Activated CD8-positive, alpha-beta memory T cell treated with anti-CD3 and anti-CD28 coated beads, Interleukin-2, amount 50 U/mL, for 4 hours (primary cell): ENCODE measurements around the gene NLRP5.
"Not testable (repeated sequence)": the region's sequence is repeated elsewhere in the genome, so short reads cannot be mapped to it uniquely, and the experiment has no call there.

Experiments used
- DNase-seq: peaks from one replicate; pipeline ENCODE4 v3.0.0-alpha.2; 2020

Gene NLRP5

GRCh38 chr19:56079609-56080008 lies 93.0 kb downstream of the NLRP5 start:
- DNase-seq = no peak

GRCh38 chr19:56080669-56081401 lies 94.3 kb downstream of the NLRP5 start:
- DNase-seq = peak; percentile 64

GRCh38 chr19:56083668-56084067 lies 97.1 kb downstream of the NLRP5 start:
- DNase-seq = no peak

GRCh38 chr19:56084835-56085536 lies 98.4 kb downstream of the NLRP5 start:
- DNase-seq = no peak

- DNase-seq = no peak
Measured at GRCh38 chr19:56085571-56086275, 99.1 kb downstream of the NLRP5 start.

GRCh38 chr19:56086671-56087430 lies 100.3 kb downstream of the NLRP5 start:
- DNase-seq = no peak

GRCh38 chr19:56087647-56088496 lies 101.3 kb downstream of the NLRP5 start:
- no peak for DNase-seq

GRCh38 chr19:56088497-56089215 lies 102.1 kb downstream of the NLRP5 start:
- DNase-seq = no peak

- DNase-seq = no peak
Measured at GRCh38 chr19:56089344-56089743, 102.8 kb downstream of the NLRP5 start.

- DNase-seq = no peak
Measured at GRCh38 chr19:56091066-56091490, 104.5 kb downstream of the NLRP5 start.

GRCh38 chr19:56091751-56092546 lies 105.4 kb downstream of the NLRP5 start:
- DNase-seq = no peak

- no peak for DNase-seq
Measured at GRCh38 chr19:56092685-56093631, 106.4 kb downstream of the NLRP5 start.

GRCh38 chr19:56094449-56094848 lies 107.9 kb downstream of the NLRP5 start:
- DNase-seq = no peak

- DNase-seq = no peak
Measured at GRCh38 chr19:56096665-56097064, 110.1 kb downstream of the NLRP5 start.

- DNase-seq = no peak
Measured at GRCh38 chr19:56097306-56097705, 110.7 kb downstream of the NLRP5 start.

GRCh38 chr19:56097776-56098175 lies 111.2 kb downstream of the NLRP5 start:
- DNase-seq = no peak

GRCh38 chr19:56098237-56098636 lies 111.7 kb downstream of the NLRP5 start:
- not testable (repeated sequence) for DNase-seq

GRCh38 chr19:56098731-56099568 lies 112.4 kb downstream of the NLRP5 start:
- DNase-seq = no peak
